ENCODE data around the gene CPA3. TPM values are rescaled to one million over a fixed set of nuclear protein-coding genes. Genes with fewer than 3 reads are reported as not detected.

The CPA3 gene
- total RNA-seq, 8 experiments from 2014 or later, result not detected

GRCh38 chr3:148906667-148907066 is 41.6 kb downstream of the CPA3 start:
- WGBS, 10 experiments, result 13 to 100% (median 62%) methylated on average over 1 to 2 of the region's 2 CpGs; no CpG with 5 or more reads in 2 of the 10 experiments
- peak in 1 of 8 experiments; percentile 22 for ATAC-seq (replicated peaks in 6 of 8)
- Histone ChIP-seq H3K4me1 (replicated peaks in 1 of 2) (peaks cover 0 to 15% of the 10 kb centered on the region in 2 donors), H3K27ac (no peak overlapping the region), H3K4me3 (no peak overlapping the region)
- in situ Hi-C loops (cut with MboI; ENCODE audit: low pct_unique_long_range_greater_than_20kb in 2 of 9, low sequenced_read_pairs in 9 of 9, unreplicated experiment in 9 of 9), result no loop called here

GRCh38 chr3:148911173-148911572 is 46.1 kb downstream of the CPA3 start:
- no peak overlapping the region for H3K4me3 ChIP-seq
- in situ Hi-C loops (cut with MboI; ENCODE audit: low pct_unique_long_range_greater_than_20kb in 2 of 9, low sequenced_read_pairs in 9 of 9, unreplicated experiment in 9 of 9), result no loop called here
- H3K4me1 ChIP-seq (replicated peaks in 1 of 2), result no peaks in the 10 kb centered on the region
- WGBS, 10 experiments, result 58 to 86% (median 80%) methylated on average over 1 to 2 of the region's 2 CpGs; no CpG with 5 or more reads in 3 of the 10 experiments
- H3K27ac ChIP-seq, result no peak overlapping the region
- peak in 1 of 8 experiments; percentile 20 for ATAC-seq (replicated peaks in 6 of 8)

GRCh38 chr3:148911592-148911991 is 46.5 kb downstream of the CPA3 start:
- in situ Hi-C loops (cut with MboI; ENCODE audit: low pct_unique_long_range_greater_than_20kb in 2 of 9, low sequenced_read_pairs in 9 of 9, unreplicated experiment in 9 of 9), result no loop called here
- ATAC-seq (replicated peaks in 6 of 8), result peak in 2 of 8 experiments; percentile 75 to 78
- H3K4me3 ChIP-seq, result no peak overlapping the region
- H3K4me1 ChIP-seq (replicated peaks in 1 of 2), result no peaks in the 10 kb centered on the region
- 80 to 100% (median 100%) methylated on average over 1 to 2 of the region's 2 CpGs; no CpG with 5 or more reads in 3 of the 10 experiments for WGBS, 10 experiments
- H3K27ac ChIP-seq, result no peak overlapping the region

DNA sequence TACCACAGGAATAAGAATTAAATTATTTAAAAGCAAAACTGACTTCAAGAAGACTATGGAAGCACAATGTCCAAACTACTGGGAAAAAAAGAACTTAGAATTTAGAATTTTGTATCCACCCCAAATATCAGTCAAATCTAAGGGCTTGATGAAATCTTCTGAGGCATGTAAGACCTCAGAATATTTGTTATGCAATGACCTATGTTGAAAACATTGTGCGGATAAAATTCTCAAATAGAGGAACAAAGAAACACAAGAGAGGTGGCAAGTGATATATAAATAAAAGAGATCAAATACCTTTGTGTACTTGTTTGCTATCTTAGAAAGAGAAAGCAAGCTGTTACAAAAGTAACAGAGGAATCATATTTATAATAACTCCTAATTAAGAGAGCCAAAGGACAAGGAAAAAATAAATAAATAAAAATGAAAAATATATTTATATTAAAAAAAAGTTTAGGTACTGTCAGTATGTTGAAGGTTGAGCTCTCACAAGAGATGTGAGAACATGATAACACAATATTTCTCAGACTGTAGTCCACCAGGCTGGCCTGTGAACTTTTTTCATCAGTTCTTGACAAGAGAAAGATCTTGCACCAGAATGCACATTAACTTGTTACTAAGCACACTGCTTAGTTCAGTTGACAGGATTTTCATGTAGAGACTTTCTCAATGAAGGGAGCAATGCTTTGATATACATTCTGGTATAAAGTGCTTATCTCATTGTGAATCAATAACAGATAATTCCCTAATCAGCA is 50.0 kb downstream of the CPA3 start:
- H3K4me1 ChIP-seq (replicated peaks in 1 of 2), result no peaks in the 10 kb centered on the region
- H3K4me3 ChIP-seq, result no peak overlapping the region
- H3K27ac ChIP-seq, result no peak overlapping the region
- ATAC-seq (replicated peaks in 6 of 8), result no peak
- in situ Hi-C loops (cut with MboI; ENCODE audit: low pct_unique_long_range_greater_than_20kb in 2 of 9, low sequenced_read_pairs in 9 of 9, unreplicated experiment in 9 of 9), result no loop called here
- 89 to 100% (median 100%) methylated on average over 1 of the region's 1 CpG for WGBS, 10 experiments

GRCh38 chr3:148916132-148916531 is 51.0 kb downstream of the CPA3 start:
- 58 to 100% (median 92%) methylated on average over 1 to 2 of the region's 2 CpGs for WGBS, 10 experiments
- no peak for ATAC-seq (replicated peaks in 6 of 8)
- no peak overlapping the region for H3K4me3 ChIP-seq
- no peak overlapping the region for H3K27ac ChIP-seq
- in situ Hi-C loops (cut with MboI; ENCODE audit: low pct_unique_long_range_greater_than_20kb in 2 of 9, low sequenced_read_pairs in 9 of 9, unreplicated experiment in 9 of 9), result no loop called here
- H3K4me1 ChIP-seq (replicated peaks in 1 of 2), result no peaks in the 10 kb centered on the region

DNA sequence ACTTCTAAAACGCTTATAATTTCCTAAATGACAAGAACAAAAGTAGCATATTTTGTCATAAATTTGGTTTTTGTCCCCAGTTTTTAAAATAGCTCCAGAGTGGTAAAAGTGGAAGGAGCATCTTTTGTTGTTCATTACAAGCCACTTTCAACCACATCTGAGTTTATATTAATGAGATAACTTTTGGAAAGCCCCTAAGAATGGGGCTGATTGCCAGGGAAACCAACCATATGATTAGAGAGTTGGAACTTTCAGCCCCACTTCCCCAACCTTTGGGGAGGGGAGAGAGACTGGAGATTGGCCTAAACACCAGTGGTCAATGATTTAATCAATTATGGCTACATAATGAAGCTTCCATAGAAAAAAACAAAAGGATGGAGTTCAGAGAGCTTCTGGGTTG is 57.4 kb downstream of the CPA3 start:
- Histone ChIP-seq H3K27ac (no peak overlapping the region), H3K4me1 (replicated peaks in 1 of 2) (no peaks in the 10 kb centered on the region), H3K4me3 (no peak overlapping the region)
- no peak for ATAC-seq (replicated peaks in 6 of 8)
- in situ Hi-C loops (cut with MboI; ENCODE audit: low pct_unique_long_range_greater_than_20kb in 2 of 9, low sequenced_read_pairs in 9 of 9, unreplicated experiment in 9 of 9), result no loop called here
- WGBS, 10 experiments, result 30 to 100% (median 81%) methylated on average over 1 of the region's 1 CpG

- Histone ChIP-seq H3K4me1 (replicated peaks in 1 of 2) (no peaks in the 10 kb centered on the region), H3K4me3 (no peak overlapping the region), H3K27ac (no peak overlapping the region)
- no peak for ATAC-seq (replicated peaks in 6 of 8)
- in situ Hi-C loops (cut with MboI; ENCODE audit: low pct_unique_long_range_greater_than_20kb in 2 of 9, low sequenced_read_pairs in 9 of 9, unreplicated experiment in 9 of 9), result no loop called here
These were observed 58.5 kb downstream of the CPA3 start for GRCh38 chr3:148923592-148923991.

DNA sequence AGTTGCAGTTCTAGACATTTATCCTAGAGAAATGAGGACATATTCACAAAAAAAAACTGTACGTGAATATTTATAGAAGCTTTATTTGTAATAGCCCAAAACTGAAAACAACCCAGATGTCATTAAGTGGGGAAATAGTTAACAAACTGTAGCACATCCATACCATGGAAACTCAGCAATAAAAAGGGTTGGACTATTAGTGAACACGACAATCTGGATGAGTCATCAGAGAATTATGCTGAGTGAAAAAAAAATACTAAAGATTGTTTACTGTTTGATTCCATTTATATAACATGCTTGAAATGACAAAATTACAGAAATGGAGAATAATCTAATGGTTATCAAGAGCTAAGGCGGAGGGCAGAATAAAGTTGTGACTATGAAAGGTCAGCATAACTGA is 59.5 kb downstream of the CPA3 start:
- no peaks in the 10 kb centered on the region for H3K4me1 ChIP-seq (replicated peaks in 1 of 2)
- H3K4me3 ChIP-seq, result no peak overlapping the region
- H3K27ac ChIP-seq, result no peak overlapping the region
- 18 to 100% (median 70%) methylated on average over 1 to 3 of the region's 3 CpGs for WGBS, 10 experiments
- in situ Hi-C loops (cut with MboI; ENCODE audit: low pct_unique_long_range_greater_than_20kb in 2 of 9, low sequenced_read_pairs in 9 of 9, unreplicated experiment in 9 of 9), result no loop called here
- no peak for ATAC-seq (replicated peaks in 6 of 8)

- no peak for ATAC-seq (replicated peaks in 6 of 8)
- H3K4me1 ChIP-seq (replicated peaks in 1 of 2), result no peaks in the 10 kb centered on the region
- 0 to 100% (median 67%) methylated on average over 1 to 5 of the region's 5 CpGs for WGBS, 10 experiments
- no peak overlapping the region for H3K27ac ChIP-seq
- H3K4me3 ChIP-seq, result no peak overlapping the region
- in situ Hi-C loops (cut with MboI; ENCODE audit: low pct_unique_long_range_greater_than_20kb in 2 of 9, low sequenced_read_pairs in 9 of 9, unreplicated experiment in 9 of 9), result loop anchor here in 5 of 9 experiments (25.0 kb wide), 2 partner anchors 214 to 539 kb away; no protein-coding TSS in a partner anchor
These were observed 60.7 kb downstream of the CPA3 start for GRCh38 chr3:148925845-148926244.

- Histone ChIP-seq H3K4me3 (no peak overlapping the region), H3K4me1 (replicated peaks in 1 of 2) (peaks cover 0 to 2% of the 10 kb centered on the region in 2 donors), H3K27ac (no peak overlapping the region)
- 13 to 90% (median 77%) methylated on average over 1 to 3 of the region's 3 CpGs for WGBS, 10 experiments
- in situ Hi-C loops (cut with MboI; ENCODE audit: low pct_unique_long_range_greater_than_20kb in 2 of 9, low sequenced_read_pairs in 9 of 9, unreplicated experiment in 9 of 9), result loop anchor here in 5 of 9 experiments (25.0 kb wide), 2 partner anchors 218 to 543 kb away; no protein-coding TSS in a partner anchor
- no peak for ATAC-seq (replicated peaks in 6 of 8)
These were observed 65.7 kb downstream of the CPA3 start for GRCh38 chr3:148930752-148931151.

DNA sequence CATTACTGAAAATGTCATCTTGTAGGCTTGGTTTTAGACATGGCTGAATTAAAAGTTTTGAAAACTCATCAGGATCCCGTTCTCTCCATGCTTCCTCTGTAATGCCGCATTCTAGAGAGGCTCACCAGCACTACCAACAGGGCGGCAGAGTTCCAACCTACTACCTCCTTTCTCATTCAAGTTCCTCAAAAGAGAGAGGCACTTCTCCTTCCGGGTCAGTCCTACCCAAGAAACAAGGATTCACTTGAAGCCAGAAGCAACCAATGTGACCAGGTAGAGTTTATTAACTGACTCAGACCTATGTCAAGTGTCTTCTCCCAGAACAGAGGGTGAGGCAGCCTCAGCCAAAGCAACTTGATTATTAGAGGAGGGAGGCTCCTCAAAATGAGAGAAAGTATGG is 66.5 kb downstream of the CPA3 start:
- no peak overlapping the region for H3K27ac ChIP-seq
- no peak overlapping the region for H3K4me3 ChIP-seq
- in situ Hi-C loops (cut with MboI; ENCODE audit: low pct_unique_long_range_greater_than_20kb in 2 of 9, low sequenced_read_pairs in 9 of 9, unreplicated experiment in 9 of 9), result loop anchor here in 5 of 9 experiments (25.0 kb wide), 2 partner anchors 219 to 544 kb away; no protein-coding TSS in a partner anchor
- 65 to 100% (median 96%) methylated on average over 1 to 4 of the region's 4 CpGs; no CpG with 5 or more reads in 2 of the 10 experiments for WGBS, 10 experiments
- H3K4me1 ChIP-seq (replicated peaks in 1 of 2), result peaks cover 0 to 2% of the 10 kb centered on the region in 2 donors
- ATAC-seq (replicated peaks in 6 of 8), result no peak

GRCh38 chr3:148932972-148933371 is 67.9 kb downstream of the CPA3 start:
- H3K4me3 ChIP-seq, result no peak overlapping the region
- no peak for ATAC-seq (replicated peaks in 6 of 8)
- no peak overlapping the region for H3K27ac ChIP-seq
- peaks cover 0 to 2% of the 10 kb centered on the region in 2 donors for H3K4me1 ChIP-seq (replicated peaks in 1 of 2)
- in situ Hi-C loops (cut with MboI; ENCODE audit: low pct_unique_long_range_greater_than_20kb in 2 of 9, low sequenced_read_pairs in 9 of 9, unreplicated experiment in 9 of 9), result loop anchor here in 5 of 9 experiments (25.0 kb wide), 2 partner anchors 221 to 546 kb away; no protein-coding TSS in a partner anchor
- WGBS, 10 experiments, result 47 to 100% (median 75%) methylated on average over 1 to 3 of the region's 3 CpGs; no CpG with 5 or more reads in 1 of the 10 experiments

DNA sequence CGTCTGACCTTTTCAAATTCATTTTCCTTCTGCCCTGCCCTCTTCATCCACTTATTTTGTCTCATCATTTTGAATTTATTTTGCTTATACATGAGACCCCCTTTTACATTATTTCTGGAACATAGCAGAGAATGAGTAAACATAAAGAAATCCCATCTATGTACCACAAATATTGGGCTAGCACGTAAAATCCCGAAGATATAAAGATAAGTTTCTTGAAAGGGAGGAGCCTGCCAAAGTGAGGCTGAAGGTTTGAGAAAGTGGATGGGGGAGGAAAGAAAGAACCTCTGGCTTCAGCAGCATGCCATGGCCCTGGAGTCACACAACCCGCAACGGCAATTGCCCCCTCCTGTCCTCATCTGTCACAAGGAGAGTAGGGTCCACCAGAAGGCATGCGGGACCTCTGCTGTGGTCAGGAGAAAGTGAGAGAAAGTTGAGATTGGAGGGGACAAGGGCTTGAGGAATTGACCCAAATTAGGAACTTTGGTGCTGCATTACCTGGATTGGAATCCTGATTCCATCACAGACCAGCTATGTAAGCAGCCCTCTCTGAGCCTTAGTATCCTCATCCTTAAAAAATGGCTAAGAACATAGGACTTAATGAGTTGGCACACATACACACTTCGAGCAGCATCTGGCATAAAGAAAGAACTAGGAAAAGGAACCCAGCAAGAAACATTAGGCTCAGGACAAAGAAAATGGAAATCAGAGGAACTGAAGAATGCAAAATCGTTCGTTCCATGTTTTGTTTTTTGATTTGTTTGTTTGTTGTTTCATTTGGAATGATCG is 72.6 kb downstream of the CPA3 start:
- peaks cover 0 to 2% of the 10 kb centered on the region in 2 donors for H3K4me1 ChIP-seq (replicated peaks in 1 of 2)
- in situ Hi-C loops (cut with MboI; ENCODE audit: low pct_unique_long_range_greater_than_20kb in 2 of 9, low sequenced_read_pairs in 9 of 9, unreplicated experiment in 9 of 9), result loop anchor here in 5 of 9 experiments (25.0 kb wide), 2 partner anchors 225 to 550 kb away; no protein-coding TSS in a partner anchor
- WGBS, 10 experiments, result 54 to 92% (median 85%) methylated on average over 2 to 9 of the region's 10 CpGs
- no peak for ATAC-seq (replicated peaks in 6 of 8)
- no peak overlapping the region for H3K27ac ChIP-seq
- no peak overlapping the region for H3K4me3 ChIP-seq

All from motor neuron (in vitro differentiated cells).